A673 (cell line): ENCODE results near the gene PITX3. TPM values are rescaled to one million over a fixed set of nuclear protein-coding genes. Genes with fewer than 3 reads are reported as not detected.
"Not testable (repeated sequence)": the region's sequence is repeated elsewhere in the genome, so short reads cannot be mapped to it uniquely, and the experiment has no call there.

ENCODE experiments used
- BruUV-seq: library from RNA; stranded (reverse); fragments of 400-500 nt; replicated peaks from 2 replicates; lab custom pipeline; 2021; lab: Mats Ljungman, UMichigan
- CTCF ChIA-PET: fragments of 300-600 bp; sonication (Branson Sonifier 250); formaldehyde crosslinking; loops from one replicate; lab custom pipeline; 2022; ENCODE audit warnings: antibody characterized with exemption; lab: Charles Lee
- POLR2A ChIA-PET: fragments of 300-600 bp; sonication (Branson Sonifier 250); formaldehyde crosslinking; loops from one replicate; lab custom pipeline; 2022; ENCODE audit warnings: antibody characterized with exemption; ENCODE audit not compliant: low non-redundant PET; lab: Charles Lee
- DNase-seq: peaks from one replicate; pipeline ENCODE4 v3.0.0-alpha.2; 2015; ENCODE audit warnings: low spot score
- H3K27ac ChIP-seq: fragments of 200-600 bp; sonication (generic); 2 replicates; pipeline ENCODE4 v1.5.1; 2016; ENCODE audit warnings: mixed run types, low read depth, mild to moderate bottlenecking, mixed read lengths, antibody characterized with exemption, low read length; ENCODE audit not compliant: poor library complexity, severe bottlenecking
- H3K27me3 ChIP-seq: fragments of 200-600 bp; sonication (generic); replicated peaks from 2 replicates; pipeline ENCODE4 v1.6.1; 2017; ENCODE audit warnings: mixed run types, low read depth, mild to moderate bottlenecking, mixed read lengths, antibody characterized with exemption, low read length; ENCODE audit not compliant: insufficient read depth, poor library complexity
- H3K36me3 ChIP-seq: fragments of 200-600 bp; sonication (generic); 2 replicates; pipeline ENCODE4 v1.6.1; 2016; ENCODE audit warnings: mixed run types, mild to moderate bottlenecking, mixed read lengths, antibody characterized with exemption, low read length; ENCODE audit not compliant: insufficient read depth, poor library complexity, severe bottlenecking
- H3K4me1 ChIP-seq: fragments of 200-600 bp; sonication (generic); 2 replicates; pipeline ENCODE4 v1.6.1; 2017; ENCODE audit warnings: mixed run types, mild to moderate bottlenecking, mixed read lengths, antibody characterized with exemption, low read length; ENCODE audit not compliant: insufficient read depth, poor library complexity, severe bottlenecking
- H3K4me3 ChIP-seq: fragments of 200-600 bp; sonication (generic); 2 replicates; pipeline ENCODE4 v1.5.1; 2016; ENCODE audit warnings: low read depth, mixed run types, mild to moderate bottlenecking, mixed read lengths, low read length; ENCODE audit not compliant: poor library complexity, severe bottlenecking
- H3K9me3 ChIP-seq: fragments of 200-600 bp; sonication (generic); 2 replicates; pipeline ENCODE4 v1.6.1; 2016; ENCODE audit warnings: mixed run types, low read depth, mild to moderate bottlenecking, mixed read lengths, antibody characterized with exemption, low read length; ENCODE audit not compliant: poor library complexity, severe bottlenecking
- CTCF ChIP-seq: fragments of 300-800, 200-600 bp; sonication (generic); conservative IDR thresholded peaks from 2 replicates; pipeline ENCODE4 v1.5.1; 2017; ENCODE audit warnings: low read depth, mild to moderate bottlenecking, antibody characterized with exemption, low read length, moderate library complexity, mixed read lengths
- EZH2 ChIP-seq: fragments of 200-600 bp; sonication (generic); IDR thresholded peaks from 2 replicates; pipeline ENCODE4 v1.6.1; 2017; ENCODE audit warnings: borderline replicate concordance, low read depth, mild to moderate bottlenecking, mixed read lengths, antibody characterized with exemption, low read length; ENCODE audit not compliant: poor library complexity, severe bottlenecking
- intact Hi-C: fragments of 100-400 bp; cut with micrococcal nuclease; formaldehyde crosslinking; loops from one replicate; pipeline ENCODE4 v1.10.0; 2022; ENCODE audit not compliant: unreplicated experiment
- total RNA-seq: library from RNA; stranded (reverse); gene quantifications from 2 replicates; pipeline ENCODE4 v1.2.3, GENCODE V29; 2021

The PITX3 gene
- total RNA-seq, 1 experiment from 2014 or later = not detected

GRCh38 chr10:102222797-102223196 lies 18.5 kb downstream of the PITX3 start:
- H3K9me3 ChIP-seq = no peaks in the 10 kb centered on the region
- TF ChIP-seq EZH2 (no peak), CTCF (no peak)
- H3K27ac ChIP-seq = no peak overlapping the region
- CTCF ChIA-PET = no interaction called here
- POLR2A ChIA-PET = no interaction called here
- H3K4me1 ChIP-seq = peaks cover 9% of the 10 kb centered on the region
- no peaks in the 10 kb centered on the region for H3K36me3 ChIP-seq
- BruUV-seq = no TSS peak
- H3K4me3 ChIP-seq = no peak overlapping the region
- H3K27me3 ChIP-seq = peaks cover 4% of the 10 kb centered on the region
- no peak for DNase-seq
- intact Hi-C loops = no loop called here

DNA sequence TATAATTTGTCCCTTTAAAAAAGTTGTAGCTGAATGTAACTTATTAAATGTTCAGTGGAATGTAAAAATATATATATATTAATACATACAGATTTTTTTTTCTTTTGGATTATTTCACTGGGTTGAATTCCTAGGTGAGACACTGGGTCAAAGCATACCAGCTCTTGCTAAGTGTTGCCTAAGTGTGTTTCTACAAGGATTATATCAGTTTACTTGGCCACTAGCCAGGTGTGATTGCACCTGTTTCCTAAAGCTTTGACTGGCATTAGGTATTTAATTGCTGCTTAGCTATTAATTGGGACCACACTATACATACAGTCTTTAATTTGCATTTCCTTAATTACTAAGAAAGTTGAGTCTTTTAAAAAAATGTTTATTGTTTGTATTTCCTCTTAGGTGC lies 20.7 kb downstream of the PITX3 start:
- Histone ChIP-seq H3K27me3 (no peaks in the 10 kb centered on the region), H3K4me3 (no peak overlapping the region), H3K9me3 (no peaks in the 10 kb centered on the region), H3K36me3 (no peaks in the 10 kb centered on the region), H3K4me1 (peaks cover 8% of the 10 kb centered on the region), H3K27ac (no peak overlapping the region)
- ChIA-PET CTCF (no interaction called here), POLR2A (no interaction called here)
- no TSS peak for BruUV-seq
- no peak for TF ChIP-seq EZH2
- TF ChIP-seq CTCF = no peak
- DNase-seq = no peak
- intact Hi-C loops = no loop called here

DNA sequence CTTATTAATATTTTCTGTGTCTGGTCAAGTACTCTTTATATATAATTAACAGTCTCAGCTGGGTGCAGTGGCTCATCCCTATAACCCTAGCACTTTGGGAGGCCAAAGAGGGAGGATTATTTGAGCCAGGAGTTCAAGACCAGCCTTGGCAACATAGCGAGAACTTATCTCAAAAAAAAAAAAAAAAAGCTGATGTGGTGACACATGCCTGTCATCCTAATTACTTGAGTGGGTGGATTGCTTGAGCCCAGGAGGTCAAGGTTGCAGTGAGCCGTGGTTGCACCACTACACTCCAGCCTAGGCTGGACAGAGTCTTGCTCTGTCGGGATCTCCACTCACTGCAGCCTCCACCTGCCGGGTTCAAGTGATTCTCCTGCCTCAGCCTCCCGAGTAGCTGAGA lies 21.9 kb downstream of the PITX3 start:
- Histone ChIP-seq H3K36me3 (no peaks in the 10 kb centered on the region), H3K9me3 (no peaks in the 10 kb centered on the region), H3K27ac (no peak overlapping the region), H3K27me3 (no peaks in the 10 kb centered on the region), H3K4me1 (no peaks in the 10 kb centered on the region), H3K4me3 (no peak overlapping the region)
- no TSS peak for BruUV-seq
- ChIA-PET POLR2A (no interaction called here), CTCF (interaction anchor here (0.6 kb wide), 1 partner anchor 50 kb away, joined by 6 read pairs; no protein-coding TSS in a partner anchor)
- no peak for TF ChIP-seq CTCF
- no peak for TF ChIP-seq EZH2
- intact Hi-C loops = no loop called here
- DNase-seq = no peak

GRCh38 chr10:102213599-102213998 lies 27.7 kb downstream of the PITX3 start:
- POLR2A ChIA-PET, DNase-seq, BruUV-seq, H3K36me3 ChIP-seq, H3K27me3 ChIP-seq, H3K27ac ChIP-seq, CTCF ChIA-PET, H3K4me3 ChIP-seq, intact Hi-C loops, H3K9me3 ChIP-seq, H3K4me1 ChIP-seq: not testable (repeated sequence)
